ENCODE results near the gene MTHFSD. TPM values are rescaled to one million over a fixed set of nuclear protein-coding genes. Genes with fewer than 3 reads are reported as not detected.

The MTHFSD gene
- total RNA-seq, 4 donors from 2014 or later: 12.5 to 26.6 (median 19.3) TPM

DNA sequence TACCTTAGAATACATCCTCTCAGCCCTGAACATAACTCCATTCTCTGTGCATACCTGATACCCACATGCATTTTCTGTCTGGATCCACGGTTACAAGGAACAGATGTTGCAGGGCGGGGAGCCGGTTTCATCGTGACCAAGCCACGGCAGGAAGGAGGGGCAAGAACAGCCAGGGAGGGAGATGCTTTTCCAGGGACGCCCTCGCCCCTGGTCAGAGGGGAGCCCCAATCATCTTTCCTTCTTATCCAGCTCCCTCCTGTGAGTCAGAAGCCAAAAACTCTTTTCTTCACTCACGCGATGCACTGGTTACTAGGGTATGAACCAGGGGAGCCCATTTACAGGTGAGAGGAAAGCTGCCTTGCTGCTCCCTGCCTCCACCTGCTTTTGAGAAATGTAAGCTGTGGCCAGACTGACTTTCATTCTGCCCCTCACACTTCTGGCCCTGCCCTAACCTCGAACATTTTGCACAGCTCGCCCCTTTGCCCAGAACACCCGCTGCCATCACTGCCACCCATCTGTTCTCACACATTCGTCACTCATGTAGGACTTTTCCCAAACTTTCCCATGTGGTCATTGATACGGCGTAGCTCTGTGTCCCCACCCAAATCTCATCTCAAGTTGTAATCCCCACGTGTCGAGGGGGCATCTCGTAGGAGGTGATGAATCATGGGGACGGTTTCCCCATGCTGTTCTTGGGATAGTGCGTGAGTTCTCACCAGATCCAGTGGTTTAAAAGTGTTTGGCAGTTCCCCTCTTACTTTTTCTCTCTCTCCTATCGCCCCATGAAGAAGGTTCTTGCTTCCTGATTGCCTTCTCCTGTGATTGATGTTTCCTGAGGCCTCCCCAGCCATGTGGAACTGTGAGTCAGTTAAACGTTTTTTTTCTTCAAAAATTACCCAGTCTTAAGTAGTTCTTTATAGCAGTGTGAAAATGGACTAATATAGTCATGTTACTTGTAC lies 43.9 kb upstream of the MTHFSD start:
- no peak for TF ChIP-seq EP300 (IDR thresholded peaks at IDR 0.05)
- no peak for TF ChIP-seq POLR2AphosphoS5 (IDR thresholded peaks at IDR 0.05)
- TF ChIP-seq CTCF (IDR thresholded peaks at IDR 0.05): no peak
- TF ChIP-seq POLR2A (IDR thresholded peaks at IDR 0.05): no peak
- WGBS, 2 donors (ENCODE audit: low coverage in 1 of 2): 51 to 70% methylated on average over 15 to 18 of the region's 22 CpGs
- Histone ChIP-seq H3K27me3 (peaks cover 84% of the 10 kb centered on the region), H3K9me3 (peaks cover 0 to 9% (median 0%) of the 10 kb centered on the region in 3 donors), H3K4me3 (no peak overlapping the region), H3K27ac (no peak overlapping the region), H3K36me3 (no peaks in the 10 kb centered on the region), H3K4me1 (peaks cover 0 to 14% (median 0%) of the 10 kb centered on the region in 3 donors)
- no peak for ATAC-seq

DNA sequence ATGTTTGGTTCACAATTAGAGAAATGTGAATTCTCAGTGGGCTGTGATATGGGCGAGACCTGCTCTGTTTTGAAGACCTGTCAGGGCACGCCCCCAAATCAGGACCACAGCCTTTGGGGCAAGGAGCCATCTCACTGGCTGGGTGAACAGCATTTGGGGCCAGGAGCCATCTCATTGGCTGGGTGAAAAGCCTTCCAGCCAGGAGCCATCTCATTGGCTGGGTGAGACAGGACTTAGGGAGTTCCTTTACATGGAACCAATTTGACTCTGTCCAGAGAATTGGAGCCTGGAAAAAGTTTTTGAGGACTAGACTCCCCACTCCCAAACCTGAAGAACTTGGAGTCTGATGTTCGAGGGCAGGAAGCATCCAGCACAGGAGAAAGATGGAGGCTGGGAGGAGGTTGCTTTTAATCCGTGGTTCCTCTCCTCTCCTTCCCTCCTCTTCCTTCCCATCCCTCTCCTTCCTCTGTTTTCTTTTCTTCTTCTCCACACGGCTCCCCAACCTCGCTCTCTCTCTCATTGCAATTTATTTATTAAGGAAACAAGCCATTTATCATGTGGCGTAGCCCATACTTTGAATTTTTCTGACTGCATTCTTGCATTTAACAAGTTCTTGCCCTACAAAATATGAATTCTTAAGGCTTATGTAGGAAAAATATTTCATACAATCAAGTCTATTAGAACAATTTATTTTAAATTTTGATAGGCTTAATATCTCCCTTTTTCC lies 43.0 kb upstream of the MTHFSD start:
- Histone ChIP-seq H3K4me3 (no peak overlapping the region), H3K27ac (no peak overlapping the region), H3K9me3 (peaks cover 0 to 9% (median 0%) of the 10 kb centered on the region in 3 donors), H3K4me1 (peaks cover 0 to 15% (median 0%) of the 10 kb centered on the region in 3 donors), H3K36me3 (no peaks in the 10 kb centered on the region), H3K27me3 (peaks cover 89% of the 10 kb centered on the region)
- TF ChIP-seq POLR2AphosphoS5 (IDR thresholded peaks at IDR 0.05) (no peak), CTCF (IDR thresholded peaks at IDR 0.05) (no peak), POLR2A (IDR thresholded peaks at IDR 0.05) (no peak), EP300 (IDR thresholded peaks at IDR 0.05) (no peak)
- ATAC-seq: no peak
- WGBS, 2 donors (ENCODE audit: low coverage in 1 of 2): 25 to 52% methylated on average over 4 to 7 of the region's 7 CpGs

DNA sequence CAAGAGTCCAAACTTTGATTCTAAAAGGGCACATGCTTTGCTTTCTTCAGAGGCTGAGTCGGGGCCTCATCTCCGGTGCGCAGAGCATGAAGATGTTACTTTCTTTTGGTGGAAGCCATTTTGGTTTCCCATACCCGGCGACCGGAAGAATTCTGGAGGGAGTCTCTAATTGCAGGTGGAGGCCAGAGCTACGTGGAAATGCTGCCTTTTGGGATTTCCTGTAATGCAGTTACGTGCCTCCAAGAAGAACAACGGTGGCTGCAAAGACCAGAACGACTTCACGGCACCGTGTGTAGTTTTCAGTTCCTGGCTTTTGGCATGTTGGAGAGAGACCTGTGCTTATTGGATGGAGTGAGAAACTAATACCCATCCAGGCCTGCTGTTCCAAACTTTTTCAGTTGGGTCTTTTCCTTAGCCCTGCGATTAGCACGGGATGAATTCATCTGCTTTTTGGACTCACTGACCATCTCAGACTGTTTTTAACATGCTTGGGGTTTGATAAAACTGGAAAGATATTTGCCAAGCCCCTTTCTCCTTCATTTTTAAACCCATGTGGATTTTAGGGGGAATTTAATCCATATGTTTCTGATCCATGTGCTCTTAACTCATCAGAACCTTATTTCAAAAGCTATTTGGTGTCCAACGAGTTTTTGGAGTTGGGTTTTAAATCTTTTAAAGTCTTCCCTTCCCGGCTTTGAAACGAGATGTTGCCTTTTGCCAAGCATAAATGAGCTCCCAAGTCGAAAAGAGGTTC lies 42.3 kb upstream of the MTHFSD start:
- TF ChIP-seq POLR2AphosphoS5 (IDR thresholded peaks at IDR 0.05): no peak
- no peak for TF ChIP-seq POLR2A (IDR thresholded peaks at IDR 0.05)
- TF ChIP-seq EP300 (IDR thresholded peaks at IDR 0.05): no peak
- no peak for TF ChIP-seq CTCF (IDR thresholded peaks at IDR 0.05)
- H3K27ac ChIP-seq: no peak overlapping the region
- H3K27me3 ChIP-seq: peaks cover 89% of the 10 kb centered on the region
- peaks cover 0 to 15% (median 0%) of the 10 kb centered on the region in 3 donors for H3K4me1 ChIP-seq
- peaks cover 0 to 9% (median 0%) of the 10 kb centered on the region in 3 donors for H3K9me3 ChIP-seq
- H3K4me3 ChIP-seq: no peak overlapping the region
- 78 to 88% methylated on average over 12 to 14 of the region's 18 CpGs for WGBS, 2 donors (ENCODE audit: low coverage in 1 of 2)
- no peak for ATAC-seq
- H3K36me3 ChIP-seq: no peaks in the 10 kb centered on the region

DNA sequence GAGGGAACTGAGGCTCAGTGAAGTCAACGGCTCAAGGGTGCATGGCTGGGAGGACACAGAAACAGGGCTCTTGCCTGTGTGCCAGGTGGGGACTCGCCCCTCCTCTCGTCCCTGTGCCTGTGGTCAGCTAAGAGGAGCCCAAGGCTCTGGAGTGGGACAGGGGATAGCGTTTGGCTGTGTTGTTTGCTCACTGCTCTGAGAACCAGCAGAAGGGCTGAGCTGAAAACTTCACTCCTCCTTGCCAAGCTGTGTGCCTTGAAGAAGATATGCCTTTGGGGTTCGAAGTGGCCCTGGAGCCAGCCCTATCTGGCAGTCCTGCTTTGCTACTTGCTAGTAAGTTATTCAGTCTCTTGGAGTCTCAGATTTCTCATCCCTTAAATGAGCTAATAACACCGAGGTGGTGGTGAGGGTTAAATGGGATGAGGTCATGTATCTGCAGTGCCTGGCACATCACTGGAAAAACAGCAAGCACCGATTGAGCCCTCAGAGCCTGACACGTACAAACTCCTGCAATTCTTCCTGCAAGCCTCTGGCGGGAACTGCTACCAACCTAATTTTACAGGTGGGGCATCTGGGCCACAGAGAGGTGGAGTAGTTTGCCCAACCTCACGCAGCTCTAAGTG lies 41.1 kb upstream of the MTHFSD start:
- no peak overlapping the region for H3K27ac ChIP-seq

More for the DNA sequence above, 41.1 kb upstream of the MTHFSD start:
- no peak overlapping the region for H3K4me3 ChIP-seq
- TF ChIP-seq POLR2AphosphoS5 (IDR thresholded peaks at IDR 0.05) (no peak), EP300 (IDR thresholded peaks at IDR 0.05) (no peak), CTCF (IDR thresholded peaks at IDR 0.05) (no peak), POLR2A (IDR thresholded peaks at IDR 0.05) (no peak)
- H3K36me3 ChIP-seq: no peaks in the 10 kb centered on the region
- WGBS, 2 donors (ENCODE audit: low coverage in 1 of 2): no CpG with 5 or more reads among the region's 10 CpGs
- no peak for ATAC-seq
- peaks cover 89% of the 10 kb centered on the region for H3K27me3 ChIP-seq
- H3K4me1 ChIP-seq: peaks cover 0 to 15% (median 0%) of the 10 kb centered on the region in 3 donors
- peaks cover 0 to 5% (median 0%) of the 10 kb centered on the region in 3 donors for H3K9me3 ChIP-seq

All from gastroesophageal sphincter (tissue), 4 donors.